Natural killer cell (primary cell): ENCODE measurements around the gene MVB12B. TPM values are rescaled to one million over a fixed set of nuclear protein-coding genes. Genes with fewer than 3 reads are reported as not detected.

ENCODE experiments used
- ATAC-seq, 3 donors: fragments of 150-1000 bp in 2 of 3; fragments of 200-7000 bp in 1 of 3; cut with Tn5 transposase; 1 replicate in 1 of 3; 2 replicates in 2 of 3; pipeline ENCODE4 v1.10.0; 2021; ENCODE audit warnings: mild to moderate bottlenecking in 2 of 3, moderate library complexity in 2 of 3
- DNase-seq, 2 donors: peaks; one replicate each; pipeline versions ENCODE4 v3.0.0 to v3.0.0-alpha.2; 2013 to 2021; ENCODE audit warnings: mixed read lengths in 1 of 2
- H3K27ac ChIP-seq: one replicate; pipeline ENCODE4 v1.5.1; 2013; ENCODE audit warnings: mild to moderate bottlenecking, low read length
- H3K27me3 ChIP-seq: one replicate; pipeline ENCODE4 v1.6.1; 2013; ENCODE audit warnings: low read length; ENCODE audit not compliant: control insufficient read depth, insufficient read depth
- H3K36me3 ChIP-seq: one replicate; pipeline ENCODE4 v1.6.1; 2013; ENCODE audit warnings: low read length; ENCODE audit not compliant: control insufficient read depth, insufficient read depth
- H3K4me1 ChIP-seq: one replicate; pipeline ENCODE4 v1.6.1; 2013; ENCODE audit warnings: low read length; ENCODE audit not compliant: control insufficient read depth, insufficient read depth
- H3K4me3 ChIP-seq: one replicate; pipeline ENCODE4 v1.5.1; 2013; ENCODE audit warnings: low read length
- H3K9me3 ChIP-seq: one replicate; pipeline ENCODE4 v1.6.1; 2013; ENCODE audit warnings: low read length; ENCODE audit not compliant: control insufficient read depth, insufficient read depth
- H3K27ac Mint-ChIP-seq, 2 donors: one replicate each; pipeline ENCODE4 v1.8.0; 2022; ENCODE audit warnings: mild to moderate bottlenecking in 2 of 2, mixed read lengths in 2 of 2, moderate library complexity in 1 of 2
- H3K27me3 Mint-ChIP-seq, 2 donors: one replicate each; pipeline ENCODE4 v1.8.0; 2022; ENCODE audit warnings: low read depth in 2 of 2, mixed read lengths in 2 of 2
- H3K36me3 Mint-ChIP-seq: one replicate; pipeline ENCODE4 v1.8.0; 2022; ENCODE audit warnings: mixed read lengths
- H3K4me1 Mint-ChIP-seq, 2 donors: one replicate each; pipeline ENCODE4 v1.8.0; 2022; ENCODE audit warnings: mixed read lengths in 2 of 2
- H3K4me3 Mint-ChIP-seq: one replicate; pipeline ENCODE4 v1.8.0; 2022; ENCODE audit warnings: mild to moderate bottlenecking, moderate library complexity, mixed read lengths
- H3K9me3 Mint-ChIP-seq, 2 donors: one replicate each; pipeline ENCODE4 v1.8.0; 2022; ENCODE audit warnings: mixed read lengths in 2 of 2
- WGBS: methylation state at CpG from one replicate; pipeline ENCODE4 v1.1.7; 2013; ENCODE audit warnings: missing lambda C conversion rate; ENCODE audit not compliant: insufficient coverage; 5-methylcytosine and 5-hydroxymethylcytosine counted together
- intact Hi-C: fragments of 100-400 bp; cut with micrococcal nuclease; formaldehyde crosslinking; loops from one replicate; pipeline ENCODE4 v1.14.2; 2022
- total RNA-seq, 4 donors: library from RNA; stranded (reverse); fragments of 120-200 nt in 1 of 4; gene quantifications; one replicate each; pipeline versions ENCODE4 v1.2.3 to v1.2.4, GENCODE V29; 2013 to 2022
- TF ChIP-seq, protein P1 (sequence below): fragments of 200-600 bp; IDR thresholded peaks from one replicate; pipeline ENCODE4 v1.8.0; 2022; ENCODE audit warnings: antibody characterized with exemption

The MVB12B gene
- total RNA-seq, 3 donors from 2014 or later (not counting 1 experiment from before 2014, with no cell fraction given), result 2.0 to 13.0 (median 7.8) TPM

GRCh38 chr9:126532019-126532462 is 205.4 kb downstream of the MVB12B start:
- H3K9me3 Mint-ChIP-seq, result no peaks in the 10 kb centered on the region

GRCh38 chr9:126532489-126532888 is 205.9 kb downstream of the MVB12B start:
- intact Hi-C loops, result no loop called here
- no peaks in the 10 kb centered on the region for H3K27me3 ChIP-seq
- H3K36me3 Mint-ChIP-seq, result no peaks in the 10 kb centered on the region
- H3K4me1 ChIP-seq, result peaks cover 24% of the 10 kb centered on the region
- no peaks in the 10 kb centered on the region for H3K4me1 Mint-ChIP-seq
- WGBS, result 82% methylated on average over 8 of the region's 8 CpGs
- TF ChIP-seq, protein P1, sequence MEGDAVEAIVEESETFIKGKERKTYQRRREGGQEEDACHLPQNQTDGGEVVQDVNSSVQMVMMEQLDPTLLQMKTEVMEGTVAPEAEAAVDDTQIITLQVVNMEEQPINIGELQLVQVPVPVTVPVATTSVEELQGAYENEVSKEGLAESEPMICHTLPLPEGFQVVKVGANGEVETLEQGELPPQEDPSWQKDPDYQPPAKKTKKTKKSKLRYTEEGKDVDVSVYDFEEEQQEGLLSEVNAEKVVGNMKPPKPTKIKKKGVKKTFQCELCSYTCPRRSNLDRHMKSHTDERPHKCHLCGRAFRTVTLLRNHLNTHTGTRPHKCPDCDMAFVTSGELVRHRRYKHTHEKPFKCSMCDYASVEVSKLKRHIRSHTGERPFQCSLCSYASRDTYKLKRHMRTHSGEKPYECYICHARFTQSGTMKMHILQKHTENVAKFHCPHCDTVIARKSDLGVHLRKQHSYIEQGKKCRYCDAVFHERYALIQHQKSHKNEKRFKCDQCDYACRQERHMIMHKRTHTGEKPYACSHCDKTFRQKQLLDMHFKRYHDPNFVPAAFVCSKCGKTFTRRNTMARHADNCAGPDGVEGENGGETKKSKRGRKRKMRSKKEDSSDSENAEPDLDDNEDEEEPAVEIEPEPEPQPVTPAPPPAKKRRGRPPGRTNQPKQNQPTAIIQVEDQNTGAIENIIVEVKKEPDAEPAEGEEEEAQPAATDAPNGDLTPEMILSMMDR, result no peak
- no peaks in the 10 kb centered on the region for H3K36me3 ChIP-seq
- H3K9me3 ChIP-seq, result no peaks in the 10 kb centered on the region
- H3K9me3 Mint-ChIP-seq, result no peaks in the 10 kb centered on the region
- ATAC-seq (no peak), DNase-seq (no peak)
- no peak overlapping the region for H3K4me3 ChIP-seq
- no peak overlapping the region for H3K27ac Mint-ChIP-seq
- H3K4me3 Mint-ChIP-seq, result no peak overlapping the region
- H3K27me3 Mint-ChIP-seq, result peaks cover 5 to 12% of the 10 kb centered on the region in 2 donors
- H3K27ac ChIP-seq, result no peak overlapping the region

More at GRCh38 chr9:126532019-126532462, 205.4 kb downstream of the MVB12B start:
- Histone ChIP-seq H3K36me3 (no peaks in the 10 kb centered on the region), H3K9me3 (no peaks in the 10 kb centered on the region), H3K4me1 (peaks cover 24% of the 10 kb centered on the region), H3K4me3 (no peak overlapping the region), H3K27me3 (no peaks in the 10 kb centered on the region), H3K27ac (no peak overlapping the region)
- DNase-seq, result no peak
- no peak overlapping the region for H3K27ac Mint-ChIP-seq
- intact Hi-C loops, result no loop called here
- ATAC-seq, result no peak
- no peaks in the 10 kb centered on the region for H3K4me1 Mint-ChIP-seq
- peaks cover under 1 to 10% of the 10 kb centered on the region in 2 donors for H3K27me3 Mint-ChIP-seq
- no peaks in the 10 kb centered on the region for H3K36me3 Mint-ChIP-seq
- 88% methylated on average over 9 of the region's 9 CpGs for WGBS
- H3K4me3 Mint-ChIP-seq, result no peak overlapping the region
- TF ChIP-seq, protein P1, result no peak

DNA sequence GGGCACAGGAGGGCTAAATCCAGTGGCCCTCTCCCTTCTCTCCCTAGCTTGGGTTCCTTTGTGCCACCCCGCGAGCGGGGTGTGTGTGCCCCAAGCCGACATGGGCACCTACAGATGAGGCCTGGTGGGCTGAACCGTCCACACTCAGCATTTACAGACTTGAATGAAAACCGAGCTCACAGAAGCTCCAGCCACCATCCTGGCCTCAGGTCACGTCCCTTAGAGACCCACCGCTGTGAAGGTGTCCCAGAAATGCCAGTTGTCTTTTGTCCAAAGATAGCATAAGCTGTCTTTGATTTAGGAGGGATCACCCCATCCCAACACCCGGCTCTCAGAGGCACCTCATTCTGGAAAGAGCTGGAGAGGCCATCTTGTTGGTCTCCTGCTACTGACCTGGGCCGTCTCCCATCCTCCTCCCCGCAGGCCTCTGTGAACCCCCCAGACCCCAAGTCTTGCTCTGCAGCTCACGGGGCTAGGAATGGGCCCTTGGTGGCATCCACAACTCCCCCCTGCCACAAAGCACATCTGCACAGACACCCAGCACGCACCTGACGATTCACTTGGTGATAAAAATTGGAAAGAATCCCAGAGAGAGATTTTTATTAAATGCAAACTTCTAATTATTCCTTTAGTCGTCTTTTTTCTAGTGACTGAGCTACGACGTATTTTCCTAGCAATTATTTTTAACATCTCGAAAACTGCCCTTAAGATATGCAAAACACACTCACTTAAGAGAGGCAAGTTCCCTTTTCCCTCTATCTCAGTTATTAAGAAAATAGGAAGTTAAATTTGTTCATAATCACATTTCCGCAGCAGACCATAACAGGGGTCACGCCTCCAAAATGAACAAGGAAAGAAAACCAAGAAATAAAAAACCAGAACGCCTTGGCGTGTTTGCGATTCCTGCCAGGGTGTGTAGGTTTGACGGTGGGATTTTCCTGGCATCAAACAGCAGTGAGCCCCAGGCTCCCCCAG is 206.6 kb downstream of the MVB12B start:
- Histone ChIP-seq H3K4me1 (peaks cover 24% of the 10 kb centered on the region), H3K9me3 (no peaks in the 10 kb centered on the region), H3K4me3 (peak overlapping the region; percentile 25), H3K27me3 (no peaks in the 10 kb centered on the region), H3K27ac (peak overlapping the region; percentile 62), H3K36me3 (no peaks in the 10 kb centered on the region)
- Mint-ChIP-seq H3K27ac (no peak overlapping the region), H3K27me3 (peaks cover 12% of the 10 kb centered on the region in 2 donors), H3K36me3 (no peaks in the 10 kb centered on the region), H3K4me1 (no peaks in the 10 kb centered on the region), H3K9me3 (no peaks in the 10 kb centered on the region), H3K4me3 (no peak overlapping the region)
- WGBS, result 67% methylated on average over 18 of the region's 24 CpGs
- TF ChIP-seq, protein P1, result no peak
- no peak for DNase-seq
- intact Hi-C loops, result no loop called here
- peak in 1 of 3 donors; percentile 59 for ATAC-seq
